Stimulated activated CD8-positive, alpha-beta memory T cell treated with anti-CD3 and anti-CD28 coated beads, Interleukin-4, amount 100 ng/mL, for 48 hours (primary cell): ENCODE data around the gene OXT.
"Not testable (repeated sequence)": the region's sequence is repeated elsewhere in the genome, so short reads cannot be mapped to it uniquely, and the experiment has no call there.

Source experiments
- DNase-seq: peaks from one replicate; pipeline ENCODE4 v3.0.0-alpha.2; 2020

The OXT gene

GRCh38 chr20:3071610-3072529, at the start of gene OXT:
TSS of gene OXT (plus strand) at chr20:3071620. CDS start at chr20:3071656, 36 bp downstream.
- peak; percentile 75 for DNase-seq

GRCh38 chr20:3021777-3022176, 49.6 kb upstream of the OXT start:
- no peak for DNase-seq

GRCh38 chr20:3022559-3023490, 48.6 kb upstream of the OXT start:
- DNase-seq = not testable (repeated sequence)

- DNase-seq = no peak
Observed at GRCh38 chr20:3027987-3028386, 43.4 kb upstream of the OXT start.

GRCh38 chr20:3031524-3032147, 39.8 kb upstream of the OXT start:
- DNase-seq = no peak

GRCh38 chr20:3032624-3033023, 38.8 kb upstream of the OXT start:
- DNase-seq = no peak

GRCh38 chr20:3037654-3038053, 33.8 kb upstream of the OXT start:
- DNase-seq = no peak

GRCh38 chr20:3038454-3038853, 33.0 kb upstream of the OXT start:
- DNase-seq = no peak

GRCh38 chr20:3039426-3039825, 32.0 kb upstream of the OXT start:
- no peak for DNase-seq

- no peak for DNase-seq
Observed at GRCh38 chr20:3040086-3040485, 31.3 kb upstream of the OXT start.

- no peak for DNase-seq
Observed at GRCh38 chr20:3041854-3042409, 29.5 kb upstream of the OXT start.

- no peak for DNase-seq
Observed at GRCh38 chr20:3042625-3043024, 28.8 kb upstream of the OXT start.

GRCh38 chr20:3043322-3043721, 28.1 kb upstream of the OXT start, which contains the start of gene GNRH2:
TSS of gene GNRH2 (plus strand) at chr20:3043622. CDS start at chr20:3044415, 793 bp downstream.
- no peak for DNase-seq

GRCh38 chr20:3044336-3044965, 27.0 kb upstream of the OXT start:
- no peak for DNase-seq

- peak; percentile 84 for DNase-seq
Observed at GRCh38 chr20:3045042-3045815, 26.2 kb upstream of the OXT start.

- peak; percentile 88 for DNase-seq
Observed at GRCh38 chr20:3045816-3046676, 25.4 kb upstream of the OXT start, which contains the start of gene MRPS26. TSS of gene MRPS26 (plus strand) at chr20:3046052. CDS start at chr20:3046069, 17 bp downstream.

- no peak for DNase-seq
Observed at GRCh38 chr20:3046677-3047462, 24.6 kb upstream of the OXT start.

- no peak for DNase-seq
Observed at GRCh38 chr20:3047486-3048419, 23.7 kb upstream of the OXT start.
